G401.6 (cell line): ENCODE data around the gene ZFP82.

Source experiments
- FAIRE-seq: peaks from 2 replicates; lab custom pipeline; 2012; peaks lifted over from hg19 to GRCh38; lab: Jason Lieb, UNC

ZFP82 gene

GRCh38 chr19:36418287-36419001 is at the start of gene ZFP82:
Gene ZFP82, minus strand, starts transcription at chr19:36418644. Its CDS starts 8,855 bp downstream, at chr19:36409789.
- no peak for FAIRE-seq

GRCh38 chr19:36460046-36460445 is 41.6 kb upstream of the ZFP82 start:
- no peak for FAIRE-seq

- FAIRE-seq: no peak
Measured at GRCh38 chr19:36456831-36457230, 38.4 kb upstream of the ZFP82 start.

GRCh38 chr19:36449059-36449670 is 30.7 kb upstream of the ZFP82 start:
- FAIRE-seq: no peak

DNA sequence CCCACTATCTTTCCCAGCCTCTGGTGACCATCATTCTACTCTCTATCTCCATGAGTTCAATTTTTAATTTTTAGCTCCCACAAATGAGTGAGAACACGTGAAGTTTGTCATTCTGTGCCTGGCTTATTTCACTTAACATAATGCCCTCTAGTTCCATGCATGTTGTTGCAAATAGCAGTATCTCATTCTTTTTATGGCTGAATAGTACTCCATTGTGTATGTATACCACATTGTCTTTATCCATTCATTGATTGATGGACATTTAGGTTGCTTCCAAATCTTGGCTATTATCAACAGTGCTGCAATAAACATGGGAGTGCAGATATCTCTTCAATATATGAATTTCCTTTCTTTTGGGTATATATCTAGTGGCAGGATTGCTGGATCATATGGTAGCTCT is 22.9 kb upstream of the ZFP82 start:
- FAIRE-seq: no peak

DNA sequence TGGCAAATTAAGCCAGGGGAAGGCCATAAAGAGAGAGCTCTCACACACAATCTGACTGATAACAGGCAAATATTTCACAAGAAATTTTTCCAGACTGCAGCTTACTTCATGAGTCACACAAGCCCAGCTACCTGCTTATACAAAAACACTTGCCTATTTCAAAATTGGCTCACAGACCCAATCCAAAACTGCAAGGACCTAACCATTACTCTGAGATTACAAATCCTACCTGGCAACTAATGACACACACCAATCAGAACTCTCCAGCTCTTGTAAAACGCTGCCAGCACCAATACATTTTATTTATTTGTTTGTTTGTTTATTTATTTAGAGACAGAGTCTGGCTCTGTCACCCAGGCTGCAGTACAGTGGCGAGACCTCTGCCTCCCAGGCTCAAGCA is 18.1 kb upstream of the ZFP82 start:
- FAIRE-seq: no peak

- FAIRE-seq: no peak
Measured at GRCh38 chr19:36423925-36424324, 5.5 kb upstream of the ZFP82 start.

- no peak for FAIRE-seq
Measured at GRCh38 chr19:36421749-36422481, 3.5 kb upstream of the ZFP82 start.

DNA sequence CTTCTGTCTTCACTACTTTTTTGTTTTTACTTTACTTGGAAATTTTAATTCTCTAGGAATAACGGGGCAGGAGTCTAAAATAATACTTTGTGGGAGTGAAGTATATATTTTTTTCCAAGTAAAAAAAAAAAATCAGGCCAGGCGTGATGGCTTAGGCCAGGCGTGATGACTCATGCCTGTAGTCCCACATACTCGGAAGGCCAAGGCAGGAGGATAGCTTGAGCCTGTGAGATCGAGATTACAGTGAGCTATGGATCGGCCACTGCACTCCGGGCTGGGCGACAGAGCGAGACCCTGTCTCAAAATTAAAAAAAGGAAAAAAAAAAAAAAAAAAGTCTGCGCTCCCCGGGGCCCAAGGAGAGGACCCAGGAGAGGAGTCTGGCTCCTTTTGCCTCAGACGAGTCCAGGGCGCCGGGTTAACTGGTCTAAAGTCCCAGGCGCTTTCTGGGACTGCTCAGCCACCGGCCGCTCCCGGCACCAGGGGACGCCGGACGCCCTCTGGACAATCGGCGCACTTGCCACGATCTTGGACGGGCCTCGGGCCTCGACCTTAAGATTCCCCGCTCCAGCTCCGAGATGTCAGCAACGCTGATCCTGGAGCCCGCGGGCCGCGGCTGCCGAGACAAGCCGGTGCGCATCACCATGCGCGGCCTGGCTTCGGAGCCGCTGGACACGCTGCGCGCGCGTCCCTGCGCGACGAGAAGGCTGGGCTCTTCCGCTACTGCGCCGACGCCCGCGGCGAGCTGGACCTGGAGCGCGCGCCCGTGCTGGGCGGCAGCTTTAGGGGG is 2.7 kb upstream of the ZFP82 start:
- FAIRE-seq: no peak

DNA sequence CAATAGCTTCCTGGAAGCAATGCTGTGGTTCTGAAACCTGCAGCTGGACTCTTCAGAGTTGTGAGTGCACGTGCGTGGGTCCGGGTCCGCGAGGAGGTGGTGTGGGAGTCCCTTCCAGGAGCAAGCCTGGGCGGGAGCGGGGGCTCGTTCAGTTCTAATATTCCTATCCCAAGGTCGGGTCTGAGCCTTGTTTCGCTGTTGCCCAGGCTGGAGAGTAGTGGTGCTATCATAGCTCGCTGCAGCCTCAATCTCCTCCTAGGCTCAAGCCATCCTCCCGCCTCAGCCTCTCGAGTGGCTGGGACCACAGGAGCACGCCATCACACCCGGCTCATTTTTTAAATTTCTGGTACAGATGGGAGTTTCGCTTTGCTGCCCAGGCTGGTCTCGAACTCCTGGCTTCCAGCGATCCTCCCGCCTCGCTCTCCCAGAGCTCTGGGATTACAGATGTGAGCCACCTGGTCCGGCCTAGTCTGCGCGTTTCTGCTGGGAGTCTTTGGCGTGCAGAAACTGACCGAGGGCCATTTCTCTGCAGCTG is 625 bp downstream of the ZFP82 start:
- FAIRE-seq: no peak

DNA sequence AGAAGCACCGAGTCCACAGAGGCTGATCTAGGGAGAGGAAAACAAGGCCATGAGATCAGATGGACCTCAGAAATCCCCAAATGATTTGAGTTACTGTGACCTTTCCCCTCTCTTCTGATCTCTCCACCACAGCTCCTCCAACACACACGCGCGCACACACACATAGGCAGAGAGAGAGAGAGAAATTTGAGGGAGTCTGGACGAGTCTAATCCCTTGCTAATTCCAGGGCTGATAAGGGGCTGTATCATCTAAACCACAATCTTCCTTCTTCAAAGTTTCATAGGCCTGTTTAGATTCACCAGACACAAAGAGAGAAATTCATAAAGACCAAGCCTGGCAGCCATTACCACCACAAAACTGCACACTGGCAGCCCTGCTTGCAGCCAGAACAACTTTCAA is 8.6 kb downstream of the ZFP82 start:
- no peak for FAIRE-seq

GRCh38 chr19:36408101-36408500 is 10.3 kb downstream of the ZFP82 start:
- FAIRE-seq: no peak

DNA sequence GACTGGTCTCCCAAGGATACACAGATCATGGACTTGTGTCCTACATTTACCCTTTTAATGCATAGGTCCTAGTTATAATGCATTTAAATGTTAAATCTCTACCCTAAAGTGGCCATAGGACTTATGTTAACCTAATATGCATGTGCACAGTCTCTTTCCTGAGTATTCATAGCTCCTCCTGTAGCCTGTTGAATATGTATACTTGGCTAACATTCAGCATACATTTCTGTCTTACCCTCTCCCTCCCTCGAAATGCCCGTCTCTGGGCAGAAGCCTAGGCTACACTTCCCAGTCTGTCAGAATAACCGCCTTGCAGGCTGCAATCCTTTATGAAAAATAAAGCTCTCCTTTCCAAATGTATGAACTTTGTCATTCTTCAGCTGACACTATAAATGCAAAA is 13.9 kb downstream of the ZFP82 start:
- FAIRE-seq: no peak

- FAIRE-seq: no peak
Measured at GRCh38 chr19:36401475-36401874, 17.0 kb downstream of the ZFP82 start.

DNA sequence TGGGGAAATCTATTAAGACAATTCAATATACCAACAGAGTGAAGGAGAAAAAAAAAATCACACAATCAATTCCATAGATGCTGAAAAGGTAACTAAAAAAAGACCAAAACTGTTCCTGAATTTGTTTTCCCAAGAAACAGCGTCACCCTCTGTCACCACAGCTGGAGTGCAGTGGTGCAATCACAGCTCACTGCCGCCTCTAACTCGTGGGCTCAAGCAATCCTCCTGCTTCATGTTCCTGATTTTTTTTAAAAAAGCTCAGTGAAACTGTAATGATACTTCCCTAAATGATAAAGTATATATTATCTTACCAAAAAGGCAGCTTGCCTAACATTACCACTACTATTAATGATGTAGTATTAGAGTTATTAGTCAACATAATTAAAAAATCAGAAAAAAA is 19.9 kb downstream of the ZFP82 start:
- FAIRE-seq: no peak

- no peak for FAIRE-seq
Measured at GRCh38 chr19:36392916-36393673, 25.3 kb downstream of the ZFP82 start.

GRCh38 chr19:36379510-36379819 is 39.0 kb downstream of the ZFP82 start:
- FAIRE-seq: no peak

GRCh38 chr19:36378625-36379509 is 39.6 kb downstream of the ZFP82 start, which contains the start of gene ZFP14:
Gene ZFP14, minus strand, starts transcription at chr19:36379201. Its CDS starts 11,309 bp downstream, at chr19:36367892.
- FAIRE-seq: peak; percentile 23

GRCh38 chr19:36377541-36378178 is 40.8 kb downstream of the ZFP82 start:
- FAIRE-seq: no peak

DNA sequence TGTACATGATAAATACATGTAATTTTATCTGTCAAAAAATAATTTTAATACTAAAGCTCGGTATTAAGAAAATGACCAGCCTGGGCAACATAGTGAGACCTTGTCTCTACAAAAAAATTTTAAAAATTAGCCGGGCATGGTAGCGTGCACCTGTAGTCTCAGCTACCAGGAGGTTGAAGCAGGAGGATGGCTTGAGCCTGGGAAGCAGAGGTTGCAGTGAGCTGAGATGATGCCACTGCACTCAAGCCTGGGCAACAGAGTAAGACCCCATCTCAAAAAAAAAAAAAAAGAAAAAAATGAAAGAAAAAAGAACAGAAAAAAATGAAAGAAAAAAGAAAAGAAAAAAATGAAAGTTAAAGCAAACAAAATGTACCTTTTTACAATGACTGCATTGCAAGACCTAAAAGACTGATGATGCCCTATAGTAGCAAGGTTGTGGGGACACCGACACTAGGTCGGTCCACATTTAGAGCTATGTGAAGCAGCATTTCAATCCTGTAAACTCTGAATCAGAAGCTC is 44.7 kb downstream of the ZFP82 start:
- FAIRE-seq: no peak
